HFFc6 (cell line): ENCODE data around the gene TSSK3. TPM values are rescaled to one million over a fixed set of nuclear protein-coding genes. Genes with fewer than 3 reads are reported as not detected.

Experiments
- DNase-seq: peaks from one replicate; pipeline ENCODE4 v3.0.0-alpha.2; 2018
- H3K27ac Mint-ChIP-seq: 2 replicates; pipeline ENCODE4 v1.8.0; 2020; ENCODE audit warnings: mild to moderate bottlenecking, mixed read lengths
- H3K27me3 Mint-ChIP-seq: 2 replicates; pipeline ENCODE4 v1.8.0; 2021; ENCODE audit warnings: mild to moderate bottlenecking, moderate library complexity, mixed read lengths; ENCODE audit not compliant: insufficient read depth
- H3K36me3 Mint-ChIP-seq: 2 replicates; pipeline ENCODE4 v1.8.0; 2021; ENCODE audit warnings: low read depth, mixed read lengths
- H3K4me1 Mint-ChIP-seq: 2 replicates; pipeline ENCODE4 v1.8.0; 2020; ENCODE audit warnings: low read depth, mixed read lengths
- H3K4me3 Mint-ChIP-seq: 2 replicates; pipeline ENCODE4 v1.8.0; 2020; ENCODE audit warnings: mild to moderate bottlenecking, moderate library complexity, mixed read lengths
- H3K9me3 Mint-ChIP-seq: 2 replicates; pipeline ENCODE4 v1.8.0; 2020; ENCODE audit warnings: mild to moderate bottlenecking, mixed read lengths
- CTCF ChIP-seq: fragments of 200-600 bp; sonication (generic); IDR thresholded peaks from 2 replicates; pipeline ENCODE4 v1.5.0; 2021; ENCODE audit warnings: antibody characterized with exemption, mild to moderate bottlenecking
- total RNA-seq, 6 experiments: library from RNA; stranded (reverse); fragmentation: NEBNext Ultra II Directional; extraction: Animal tissue kit (Norgen Biotek cat#: 25700); gene quantifications; 2 replicates in 1 of 6; 3 replicates in 5 of 6; pipeline ENCODE4 v1.2.3, GENCODE V29; 2021

The TSSK3 gene
- total RNA-seq, 6 experiments from 2014 or later: 0.38 to 1.2 (median 0.72) TPM

GRCh38 chr1:32365445-32365844 is 3.1 kb downstream of the TSSK3 start:
- H3K36me3 Mint-ChIP-seq: peaks cover 16% of the 10 kb centered on the region
- TF ChIP-seq CTCF: no peak
- H3K27ac Mint-ChIP-seq: no peak overlapping the region
- peaks cover 6% of the 10 kb centered on the region for H3K27me3 Mint-ChIP-seq
- peaks cover 5% of the 10 kb centered on the region; the same call in 1 of the 2 replicates for H3K4me1 Mint-ChIP-seq
- H3K4me3 Mint-ChIP-seq: no peak overlapping the region
- peaks cover 4% of the 10 kb centered on the region; the same call in 1 of the 2 replicates for H3K9me3 Mint-ChIP-seq
- no peak for DNase-seq

GRCh38 chr1:32367912-32368635 is 5.7 kb downstream of the TSSK3 start:
- Mint-ChIP-seq H3K36me3 (peaks cover 8% of the 10 kb centered on the region), H3K4me1 (peaks cover 5% of the 10 kb centered on the region; the same call in 1 of the 2 replicates), H3K27me3 (no peaks in the 10 kb centered on the region), H3K4me3 (no peak overlapping the region), H3K9me3 (no peaks in the 10 kb centered on the region), H3K27ac (no peak overlapping the region)
- no peak for TF ChIP-seq CTCF
- DNase-seq: no peak

DNA sequence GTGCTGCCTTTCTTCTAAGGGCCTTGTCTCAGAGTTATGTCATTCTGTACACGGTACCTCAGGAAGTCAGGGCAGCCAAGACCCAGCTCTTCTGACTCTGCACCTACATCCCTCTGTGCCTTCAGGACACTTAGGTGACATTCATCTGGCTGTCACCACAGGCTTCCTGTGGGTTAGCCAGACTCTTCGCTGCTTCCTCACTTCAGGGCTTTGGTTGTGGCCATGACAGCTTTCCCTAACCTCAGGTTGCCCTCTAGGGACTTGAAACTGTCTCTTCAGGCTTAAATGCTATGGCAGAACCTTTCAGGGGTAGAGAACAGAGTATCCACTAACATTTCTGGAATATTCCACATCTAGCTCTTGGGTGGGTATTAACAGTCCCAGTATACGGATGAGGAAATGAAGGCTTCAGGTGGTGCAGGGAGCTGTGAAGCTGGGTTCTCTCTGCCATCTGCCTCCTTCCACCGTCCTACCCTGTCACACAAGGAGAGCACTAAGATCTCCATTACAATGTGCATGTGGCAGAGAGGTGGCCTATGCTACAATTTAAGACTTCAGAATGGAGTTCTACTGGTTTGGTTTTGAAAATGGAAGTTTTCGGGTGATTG is 9.9 kb downstream of the TSSK3 start:
- Mint-ChIP-seq H3K36me3 (no peaks in the 10 kb centered on the region), H3K27ac (no peak overlapping the region), H3K4me3 (no peak overlapping the region), H3K27me3 (peaks cover 2% of the 10 kb centered on the region; the same call in 1 of the 2 replicates), H3K4me1 (peaks cover 5% of the 10 kb centered on the region; the same call in 1 of the 2 replicates), H3K9me3 (no peaks in the 10 kb centered on the region)
- no peak for TF ChIP-seq CTCF
- DNase-seq: no peak

GRCh38 chr1:32373996-32374592 is 11.8 kb downstream of the TSSK3 start:
- TF ChIP-seq CTCF: no peak
- Mint-ChIP-seq H3K4me1 (peaks cover 5% of the 10 kb centered on the region; the same call in 1 of the 2 replicates), H3K27ac (no peak overlapping the region), H3K36me3 (peaks cover 2% of the 10 kb centered on the region), H3K4me3 (no peak overlapping the region), H3K9me3 (no peaks in the 10 kb centered on the region), H3K27me3 (peaks cover 2% of the 10 kb centered on the region; the same call in 1 of the 2 replicates)
- no peak for DNase-seq

DNA sequence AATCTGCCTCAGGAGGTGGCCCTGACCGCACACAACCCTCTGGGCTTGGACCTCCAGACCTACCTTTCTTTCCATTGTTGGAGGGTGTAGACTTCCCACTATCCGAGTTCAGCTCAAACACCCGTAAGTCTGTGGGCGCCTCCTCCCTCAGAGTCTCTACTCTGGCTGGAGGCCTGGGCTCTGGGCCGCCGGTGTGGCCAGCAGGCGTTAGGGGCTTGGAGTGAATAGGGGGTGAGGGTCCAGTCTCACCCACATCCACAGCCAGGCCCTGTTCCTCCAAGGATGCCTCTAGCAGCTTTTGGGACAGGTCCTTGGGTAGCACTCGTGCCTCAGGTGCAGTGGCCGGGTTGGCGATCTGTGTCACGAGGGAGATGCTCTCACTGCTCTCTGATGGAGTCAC is 13.9 kb downstream of the TSSK3 start:
- H3K4me3 Mint-ChIP-seq: no peak overlapping the region
- H3K27me3 Mint-ChIP-seq: peaks cover 2% of the 10 kb centered on the region; the same call in 1 of the 2 replicates
- no peaks in the 10 kb centered on the region for H3K9me3 Mint-ChIP-seq
- H3K4me1 Mint-ChIP-seq: peaks cover 5% of the 10 kb centered on the region; the same call in 1 of the 2 replicates
- TF ChIP-seq CTCF: no peak
- peaks cover 10% of the 10 kb centered on the region for H3K36me3 Mint-ChIP-seq
- no peak overlapping the region for H3K27ac Mint-ChIP-seq
- no peak for DNase-seq
